Stimulated activated CD8-positive, alpha-beta memory T cell treated with anti-CD3 and anti-CD28 coated beads, Interleukin-7, amount 100 ng/mL, for 1 hour (primary cell): ENCODE results near the gene CLEC18A.
"Not testable (repeated sequence)": the region's sequence is repeated elsewhere in the genome, so short reads cannot be mapped to it uniquely, and the experiment has no call there.

Experiments used
- DNase-seq, 2 donors: peaks; one replicate each; pipeline ENCODE4 v3.0.0-alpha.2; 2020; ENCODE audit warnings: low read depth in 2 of 2

The CLEC18A gene

GRCh38 chr16:69951672-69952031 lies 518 bp downstream of the CLEC18A start:
- DNase-seq, result not testable (repeated sequence)

GRCh38 chr16:69952116-69952515 lies 982 bp downstream of the CLEC18A start:
- not testable (repeated sequence) for DNase-seq

GRCh38 chr16:69952572-69953355 lies 1.6 kb downstream of the CLEC18A start:
- not testable (repeated sequence) for DNase-seq

GRCh38 chr16:69954241-69954640 lies 3.1 kb downstream of the CLEC18A start:
- not testable (repeated sequence) for DNase-seq

DNA sequence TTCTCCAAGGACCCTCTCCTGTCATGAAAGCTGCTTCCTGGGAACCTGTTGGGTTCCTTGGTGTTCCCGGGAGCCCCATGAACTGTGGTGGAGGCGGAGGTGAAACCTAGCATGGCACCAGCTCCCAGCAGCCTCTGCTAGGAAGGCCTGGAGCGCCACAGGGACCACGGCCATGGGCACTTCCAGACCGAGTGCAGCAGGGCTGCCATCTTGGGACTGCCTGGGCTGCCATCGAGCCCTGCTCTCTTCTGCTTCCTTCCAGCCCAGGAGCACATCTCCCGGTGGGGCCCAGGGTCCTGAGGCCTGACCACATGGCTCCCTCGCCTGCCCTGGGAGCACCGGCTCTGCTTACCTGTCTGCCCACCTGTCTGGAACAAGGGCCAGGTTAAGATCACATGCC lies 12.2 kb downstream of the CLEC18A start:
- not testable (repeated sequence) for DNase-seq

DNA sequence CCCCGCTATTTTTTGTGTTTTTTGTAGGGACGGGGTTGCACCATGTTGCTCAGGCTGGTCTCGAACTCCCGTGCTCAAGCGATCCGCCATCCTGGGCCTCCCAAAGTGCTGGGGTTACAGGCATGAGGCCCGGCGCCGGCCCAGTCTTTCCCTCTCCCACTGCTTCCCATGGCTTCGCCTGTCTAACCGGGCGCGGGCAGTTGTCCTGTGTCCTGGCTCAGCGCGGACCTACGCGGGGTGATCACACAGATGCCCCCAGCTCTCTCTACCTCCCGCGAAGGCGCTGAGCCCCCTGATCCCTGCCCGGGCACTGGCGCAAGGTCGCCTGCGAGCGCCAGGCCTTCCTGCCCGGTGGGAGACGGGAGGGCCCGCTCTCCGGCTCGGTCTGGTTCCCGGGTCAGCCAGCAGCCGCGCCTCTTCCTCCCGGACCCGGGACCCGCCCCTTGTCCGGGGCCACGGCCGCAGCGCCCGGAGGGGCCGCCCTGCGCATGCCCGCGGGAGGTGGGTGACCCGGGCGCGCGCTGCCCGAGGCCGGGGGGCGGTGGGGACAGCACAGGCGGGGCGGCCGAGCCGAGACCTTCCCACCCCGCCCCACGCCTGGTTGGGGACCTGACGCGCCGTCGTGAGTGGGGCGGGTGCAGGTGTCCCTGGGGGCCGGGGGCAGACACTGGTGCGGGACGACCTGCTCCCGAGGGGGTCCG lies 14.0 kb downstream of the CLEC18A start:
- DNase-seq, result not testable (repeated sequence)

DNA sequence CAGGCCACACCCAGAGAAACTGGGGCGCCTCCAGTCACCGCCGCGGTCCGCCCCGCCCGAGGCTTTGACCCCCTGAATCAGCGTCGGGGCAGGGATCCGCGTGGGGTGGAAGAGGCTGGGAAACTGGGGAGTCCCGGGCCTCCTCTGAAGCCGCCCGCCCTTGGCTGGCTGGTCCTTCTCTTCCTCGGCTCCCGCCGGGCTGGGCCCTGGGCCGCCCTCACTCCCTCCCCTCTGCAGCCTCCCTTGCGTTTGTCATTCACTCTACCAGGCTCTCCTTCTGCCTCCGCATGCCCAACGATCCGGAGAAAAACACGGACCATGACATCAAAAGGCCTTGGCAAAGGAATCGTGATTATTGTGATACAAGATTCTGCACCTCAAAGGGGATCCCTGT lies 14.5 kb downstream of the CLEC18A start:
- not testable (repeated sequence) for DNase-seq

DNA sequence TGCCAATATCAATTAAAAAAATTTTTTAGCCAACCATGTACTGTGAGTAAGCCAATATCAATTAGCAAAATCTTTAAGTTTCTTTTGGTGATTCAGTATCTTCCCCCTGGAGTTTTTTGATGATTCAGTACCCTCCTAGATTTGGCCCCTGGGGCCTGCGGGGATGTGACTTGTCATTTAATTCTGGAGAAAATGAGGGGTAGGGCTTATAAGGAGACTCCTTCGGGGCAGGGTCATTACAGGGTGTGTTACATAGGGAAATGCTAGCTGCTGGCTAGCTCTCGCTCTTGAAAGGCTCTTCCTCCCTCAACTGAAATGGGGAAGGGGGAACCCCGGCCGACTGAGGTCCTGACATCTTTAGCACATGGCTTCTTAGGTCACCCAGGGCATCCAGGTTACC lies 16.6 kb downstream of the CLEC18A start:
- DNase-seq, result not testable (repeated sequence)

DNA sequence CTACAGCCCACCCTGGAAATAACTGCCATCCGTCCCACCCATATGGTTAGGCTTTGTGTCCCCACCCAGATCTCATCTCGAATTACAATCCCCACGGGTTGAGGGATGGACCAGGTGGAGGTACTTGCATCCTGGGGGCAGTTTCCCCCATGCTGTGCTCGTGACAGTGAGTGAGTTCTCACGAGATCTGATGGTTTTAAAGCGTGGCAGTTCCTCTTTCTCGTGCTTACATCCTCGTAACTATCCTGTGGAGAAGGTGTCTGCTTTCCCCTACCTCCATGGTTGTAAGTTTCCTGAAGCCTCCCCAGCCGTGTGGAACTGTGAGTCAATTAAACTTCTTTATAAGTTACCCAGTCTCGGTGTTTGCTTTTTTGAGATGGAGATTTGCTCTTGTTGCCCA lies 17.0 kb downstream of the CLEC18A start:
- DNase-seq, result not testable (repeated sequence)

- not testable (repeated sequence) for DNase-seq
Observed at GRCh38 chr16:69969657-69970056, 18.5 kb downstream of the CLEC18A start.

- not testable (repeated sequence) for DNase-seq
Observed at GRCh38 chr16:69972120-69972519, 21.0 kb downstream of the CLEC18A start.

DNA sequence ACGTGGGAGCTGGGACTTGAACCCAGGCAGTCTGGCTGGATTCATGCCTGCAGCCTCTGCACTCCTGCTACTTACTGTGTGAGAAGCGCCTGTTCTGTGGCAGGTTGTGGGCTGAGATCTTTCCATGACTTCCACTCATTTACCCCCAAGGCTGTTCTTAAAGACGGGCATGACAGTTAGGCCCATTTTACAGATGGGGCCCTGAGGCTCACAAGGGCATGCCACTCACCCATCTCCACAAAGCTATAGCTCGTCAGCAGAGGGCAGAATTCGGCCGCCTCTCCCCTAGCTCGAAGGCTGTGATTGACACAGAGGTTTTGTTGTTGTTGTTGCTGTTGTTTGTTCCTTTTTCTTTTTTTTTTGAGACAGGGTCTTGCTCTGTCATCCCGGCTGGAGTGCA lies 21.8 kb downstream of the CLEC18A start:
- not testable (repeated sequence) for DNase-seq

- DNase-seq, result not testable (repeated sequence)
Observed at GRCh38 chr16:69985196-69985595, 34.1 kb downstream of the CLEC18A start.

DNA sequence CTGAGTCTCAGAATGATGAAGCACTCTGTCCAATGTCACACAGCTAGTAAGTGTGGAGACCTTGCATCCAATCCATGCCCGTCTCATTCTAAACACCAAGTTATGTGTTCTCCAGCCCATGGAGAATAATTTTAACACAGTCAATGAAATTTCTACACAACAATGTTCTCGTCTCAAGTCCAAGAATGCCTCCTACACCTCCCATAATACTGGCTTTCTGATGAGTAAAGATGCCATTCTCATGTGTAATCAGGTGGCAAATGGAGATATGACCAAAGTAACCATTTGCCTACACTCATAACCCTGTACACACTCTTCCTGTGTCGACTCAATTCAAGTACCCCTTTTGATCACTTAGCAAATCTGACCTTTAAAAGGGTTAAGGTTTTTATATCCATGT lies 46.8 kb downstream of the CLEC18A start:
- not testable (repeated sequence) for DNase-seq

DNA sequence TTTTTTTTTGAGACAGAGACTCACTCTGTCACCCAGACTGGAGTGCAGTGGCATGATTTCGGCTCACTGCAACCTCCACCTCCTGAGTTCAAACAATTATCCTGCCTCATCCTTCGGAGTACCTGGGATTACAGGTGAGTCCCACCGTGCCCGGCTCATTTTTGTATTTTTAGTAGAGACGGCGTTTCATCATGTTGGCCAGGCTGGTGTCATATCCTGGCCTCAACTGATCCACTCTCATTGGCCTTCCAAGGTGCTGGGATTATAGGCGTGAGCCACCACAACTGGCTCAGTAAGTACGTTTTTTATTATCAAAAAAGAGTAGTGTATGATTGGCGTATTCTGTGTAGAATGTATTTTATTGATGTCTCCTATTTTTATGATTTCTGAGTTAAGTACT lies 48.7 kb downstream of the CLEC18A start:
- not testable (repeated sequence) for DNase-seq

- DNase-seq, result not testable (repeated sequence)
Observed at GRCh38 chr16:70003511-70003910, 52.4 kb downstream of the CLEC18A start.

DNA sequence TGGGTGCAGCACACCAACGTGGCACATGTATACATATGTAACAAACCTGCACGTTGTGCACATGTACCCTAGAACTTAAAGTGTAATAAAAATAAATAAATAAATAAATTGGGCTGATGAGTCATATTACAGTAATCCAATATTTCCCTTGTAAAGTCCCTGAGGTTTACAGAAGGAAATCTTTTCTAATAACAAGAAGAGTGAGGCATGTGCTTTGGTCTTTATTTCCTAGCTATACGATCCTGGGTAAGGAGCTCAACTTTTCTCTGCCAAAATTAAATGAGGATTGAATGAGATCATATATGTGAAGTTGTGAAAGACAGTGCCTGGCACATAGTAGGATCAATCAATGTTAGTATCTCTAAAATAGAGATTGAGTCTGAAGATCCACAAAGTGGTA lies 57.5 kb downstream of the CLEC18A start:
- not testable (repeated sequence) for DNase-seq

DNA sequence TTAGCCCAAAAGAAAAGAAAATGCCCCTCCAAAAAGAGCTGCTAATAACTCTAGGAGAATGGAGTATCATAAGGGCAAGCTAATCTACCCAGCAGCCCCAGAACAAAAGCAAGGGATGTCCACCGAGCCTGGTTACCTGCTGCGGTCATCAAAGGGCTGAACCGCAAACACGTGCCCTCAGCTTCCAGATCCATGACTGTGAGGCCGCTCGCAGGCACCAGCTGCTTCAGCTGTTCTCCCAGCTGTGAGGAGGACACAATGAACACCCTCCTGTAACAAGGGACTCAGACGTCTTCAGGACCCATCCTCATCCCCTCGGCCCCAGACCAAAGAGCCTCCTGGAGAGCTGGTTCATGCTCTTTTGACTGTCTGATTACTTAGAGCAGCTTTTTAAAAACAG lies 59.5 kb downstream of the CLEC18A start:
- DNase-seq, result not testable (repeated sequence)

- not testable (repeated sequence) for DNase-seq
Observed at GRCh38 chr16:70011120-70011519, 60.0 kb downstream of the CLEC18A start.

- not testable (repeated sequence) for DNase-seq
Observed at GRCh38 chr16:70012354-70012753, 61.2 kb downstream of the CLEC18A start.

DNA sequence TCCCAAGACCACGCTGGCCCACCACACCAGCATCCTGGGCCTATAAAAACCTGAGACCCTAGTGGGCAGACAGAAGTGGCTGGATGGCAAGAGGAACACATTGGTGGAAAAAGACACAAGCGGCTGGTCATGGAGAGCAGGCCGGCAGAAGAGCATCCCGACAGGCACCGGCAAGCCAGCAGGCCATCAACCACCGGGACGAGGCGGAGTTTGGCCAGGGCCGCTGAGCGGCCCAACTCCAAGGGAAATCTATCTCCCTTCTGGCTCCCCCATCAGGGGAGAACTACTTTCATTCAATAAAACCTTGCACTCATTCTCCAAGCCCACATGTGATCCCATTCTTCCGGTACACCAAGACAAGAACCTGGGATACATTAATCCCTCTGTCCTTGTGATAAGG lies 61.8 kb downstream of the CLEC18A start:
- not testable (repeated sequence) for DNase-seq
